COLO668 (cell line): ENCODE data around the gene STK32B.
"Not testable (repeated sequence)": the region's sequence is repeated elsewhere in the genome, so short reads cannot be mapped to it uniquely, and the experiment has no call there.

ENCODE experiments used
- DNase-seq: peaks from one replicate; lab custom pipeline; 2025; ENCODE audit not compliant: unreplicated experiment; lab: John Stamatoyannopoulos, UW

The STK32B gene

GRCh38 chr4:5200513-5200912, 149.2 kb downstream of the STK32B start:
- DNase-seq: no peak

- DNase-seq: no peak
Measured at GRCh38 chr4:5203309-5203992, 152.2 kb downstream of the STK32B start.

- DNase-seq: no peak
Measured at GRCh38 chr4:5203993-5204310, 152.7 kb downstream of the STK32B start.

- no peak for DNase-seq
Measured at GRCh38 chr4:5204781-5205180, 153.5 kb downstream of the STK32B start.

- DNase-seq: no peak
Measured at GRCh38 chr4:5206016-5206790, 154.9 kb downstream of the STK32B start.

GRCh38 chr4:5209862-5210261, 158.6 kb downstream of the STK32B start:
- DNase-seq: no peak

- no peak for DNase-seq
Measured at GRCh38 chr4:5211282-5211839, 160.1 kb downstream of the STK32B start.

GRCh38 chr4:5212255-5213013, 161.2 kb downstream of the STK32B start:
- no peak for DNase-seq

GRCh38 chr4:5213087-5213595, 161.9 kb downstream of the STK32B start:
- DNase-seq: no peak

- DNase-seq: no peak
Measured at GRCh38 chr4:5215321-5215720, 164.0 kb downstream of the STK32B start.

GRCh38 chr4:5217421-5217820, 166.1 kb downstream of the STK32B start:
- DNase-seq: no peak

GRCh38 chr4:5218376-5219069, 167.2 kb downstream of the STK32B start:
- DNase-seq: no peak

GRCh38 chr4:5220028-5220427, 168.7 kb downstream of the STK32B start:
- DNase-seq: no peak

GRCh38 chr4:5222047-5222446, 170.8 kb downstream of the STK32B start:
- DNase-seq: no peak

- no peak for DNase-seq
Measured at GRCh38 chr4:5222951-5223350, 171.7 kb downstream of the STK32B start.

- no peak for DNase-seq
Measured at GRCh38 chr4:5224340-5224739, 173.1 kb downstream of the STK32B start.

- DNase-seq: no peak
Measured at GRCh38 chr4:5232549-5232948, 181.3 kb downstream of the STK32B start.

GRCh38 chr4:5237086-5237660, 185.9 kb downstream of the STK32B start:
- no peak for DNase-seq

- no peak for DNase-seq
Measured at GRCh38 chr4:5238173-5238572, 186.9 kb downstream of the STK32B start.

- DNase-seq: not testable (repeated sequence)
Measured at GRCh38 chr4:5247061-5247460, 195.8 kb downstream of the STK32B start.

GRCh38 chr4:5247735-5248134, 196.5 kb downstream of the STK32B start:
- no peak for DNase-seq
